Measurements from ENCODE around the gene SNX9. TPM values are rescaled to one million over a fixed set of nuclear protein-coding genes. Genes with fewer than 3 reads are reported as not detected.

Gene SNX9
- total RNA-seq (2014; rRNA removed; shearing (Covaris generic)) = 35.9 and 36.1 TPM in 2 replicates

DNA sequence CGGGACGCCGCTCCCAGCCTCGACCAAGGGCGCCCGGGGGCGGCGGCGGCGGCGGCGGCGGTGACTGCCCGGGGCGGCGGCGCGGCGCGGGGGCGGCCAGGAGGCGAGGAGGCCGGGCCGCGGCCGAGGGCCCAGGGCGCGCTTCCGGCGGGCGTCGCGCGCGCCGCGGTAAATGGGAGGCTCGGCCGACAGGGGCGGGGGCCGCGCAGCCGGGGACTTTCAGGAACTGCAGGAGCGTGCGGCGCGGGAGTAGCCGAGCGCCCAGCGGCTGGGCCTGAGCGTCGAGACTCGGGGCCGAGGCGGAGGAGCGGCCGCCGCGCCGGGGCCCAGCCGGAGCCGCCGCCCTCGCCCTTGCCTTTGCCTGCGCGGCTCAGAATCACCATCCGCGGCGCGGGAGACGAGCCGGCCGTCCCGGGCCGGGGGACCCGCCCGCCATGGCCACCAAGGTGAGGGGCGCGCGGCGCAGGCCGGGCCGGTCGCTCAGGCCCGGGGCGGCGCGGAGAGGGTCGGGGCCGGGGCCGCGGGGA is at the start of gene SNX9:
Gene SNX9, plus strand, starts transcription at position 246 of the 527 bp plus-strand sequence. Its CDS starts 189 bp downstream, at position 435.
- no peaks in the 10 kb centered on the region for H3K36me3 ChIP-seq (replicated peaks; ENCODE audit: control insufficient read depth, insufficient read depth, low read length)
- peak; percentile 89 for DNase-seq
- peak within 1 kb of the TSS; percentile 84 for H3K4me3 ChIP-seq (ENCODE audit: insufficient read depth, low read depth, low read length)
- no peaks in the 10 kb centered on the region for H3K27me3 ChIP-seq (ENCODE audit: control insufficient read depth, insufficient read depth, low read length)

GRCh38 chr6:157773248-157773773 is 49.7 kb upstream of the SNX9 start:
- Histone ChIP-seq H3K4me3 (ENCODE audit: insufficient read depth, low read depth, low read length) (no peak overlapping the region), H3K27me3 (ENCODE audit: control insufficient read depth, insufficient read depth, low read length) (no peaks in the 10 kb centered on the region), H3K36me3 (replicated peaks; ENCODE audit: control insufficient read depth, insufficient read depth, low read length) (no peaks in the 10 kb centered on the region)
- no peak for DNase-seq

DNA sequence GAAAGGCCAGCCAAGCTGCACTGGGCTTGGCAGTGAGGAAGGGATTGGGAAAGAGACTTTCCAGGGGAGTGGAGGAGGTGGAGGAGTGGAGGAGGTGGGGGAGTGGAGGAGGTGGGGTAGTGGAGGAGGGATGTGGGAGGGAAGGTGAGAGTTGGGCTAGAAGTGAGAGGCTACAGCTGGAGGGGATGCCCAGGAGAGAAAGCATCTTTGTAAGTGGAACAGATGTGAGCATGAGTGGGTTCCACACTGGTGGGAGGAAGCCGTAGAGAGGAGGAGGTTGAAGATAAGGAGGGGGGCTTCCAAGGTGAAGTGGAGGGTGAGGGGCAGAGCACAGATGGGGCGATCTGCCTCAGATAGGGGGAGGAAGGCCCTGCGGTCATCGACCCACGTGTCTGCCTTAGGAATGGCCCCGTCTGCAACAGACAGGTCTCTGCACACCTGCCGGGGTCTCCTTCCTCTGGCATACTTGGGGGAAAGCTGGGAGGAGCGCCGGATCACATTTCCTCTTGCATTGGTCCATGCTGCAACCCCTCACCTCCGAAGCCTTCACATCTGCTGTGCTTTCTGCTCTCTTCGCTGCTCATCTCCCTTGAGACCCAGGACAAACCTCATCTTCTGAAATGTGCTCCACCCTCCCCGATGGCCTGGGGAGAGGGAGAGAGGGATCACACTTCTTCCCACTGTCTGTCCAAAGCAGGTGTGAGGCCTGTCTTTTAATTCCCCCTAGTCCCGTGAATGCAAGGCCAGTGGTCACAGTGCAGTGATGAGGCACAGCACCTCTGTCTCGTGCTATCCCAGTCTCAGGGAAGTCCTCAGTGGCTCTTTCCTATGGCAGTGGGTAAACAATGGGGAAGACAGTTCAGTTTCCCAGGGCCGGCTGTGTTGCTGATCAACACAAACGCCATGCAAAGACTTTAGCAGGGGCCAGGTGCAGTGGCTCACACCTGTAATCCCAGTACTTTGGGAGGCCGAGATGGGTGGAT is 48.6 kb upstream of the SNX9 start:
- H3K36me3 ChIP-seq (replicated peaks; ENCODE audit: control insufficient read depth, insufficient read depth, low read length) = no peaks in the 10 kb centered on the region
- no peaks in the 10 kb centered on the region for H3K27me3 ChIP-seq (ENCODE audit: control insufficient read depth, insufficient read depth, low read length)
- DNase-seq = peak; percentile 80
- no peak overlapping the region for H3K4me3 ChIP-seq (ENCODE audit: insufficient read depth, low read depth, low read length)

DNA sequence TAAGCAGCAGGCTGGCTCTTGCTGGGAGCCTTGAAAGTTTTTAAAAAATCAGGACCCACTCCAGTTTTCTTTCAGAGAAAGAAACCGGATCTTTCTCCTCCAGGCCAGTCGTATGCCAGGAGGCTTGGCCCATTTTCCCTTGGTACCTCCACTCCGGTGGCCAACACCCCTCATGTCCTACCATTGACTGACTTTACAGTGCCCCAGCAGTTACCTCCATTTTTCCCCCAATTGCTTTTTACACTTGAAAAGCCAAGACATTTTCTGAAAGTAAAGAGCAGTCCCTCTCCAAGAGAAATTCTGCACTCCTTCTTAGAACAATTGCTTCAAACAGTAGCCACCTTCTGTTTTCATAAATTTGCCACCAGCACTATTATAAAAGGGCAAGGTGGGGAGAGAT is 47.7 kb upstream of the SNX9 start:
- DNase-seq = no peak
- Histone ChIP-seq H3K36me3 (replicated peaks; ENCODE audit: control insufficient read depth, insufficient read depth, low read length) (no peaks in the 10 kb centered on the region), H3K4me3 (ENCODE audit: insufficient read depth, low read depth, low read length) (no peak overlapping the region), H3K27me3 (ENCODE audit: control insufficient read depth, insufficient read depth, low read length) (no peaks in the 10 kb centered on the region)

DNA sequence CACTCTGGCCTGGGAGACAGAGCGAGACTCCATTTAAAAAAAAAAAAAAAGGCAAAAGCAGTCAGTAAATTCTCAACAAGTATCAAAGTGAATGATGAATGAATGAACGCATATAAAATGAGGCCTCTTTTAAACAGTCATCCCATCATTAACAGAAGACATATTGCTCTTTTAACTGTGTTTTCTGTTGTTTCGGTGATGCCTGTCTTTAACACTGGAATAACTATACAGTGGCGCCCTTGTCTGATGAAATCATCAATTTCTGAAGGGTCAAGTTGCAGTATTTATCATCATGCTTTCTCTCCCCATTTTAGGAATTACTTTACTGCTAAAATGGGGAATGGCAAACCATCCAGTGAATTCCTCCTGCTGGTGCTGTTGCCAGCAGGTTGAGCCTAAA is 45.7 kb upstream of the SNX9 start:
- DNase-seq = no peak
- H3K4me3 ChIP-seq (ENCODE audit: insufficient read depth, low read depth, low read length) = no peak overlapping the region
- H3K36me3 ChIP-seq (replicated peaks; ENCODE audit: control insufficient read depth, insufficient read depth, low read length) = no peaks in the 10 kb centered on the region
- H3K27me3 ChIP-seq (ENCODE audit: control insufficient read depth, insufficient read depth, low read length) = no peaks in the 10 kb centered on the region

GRCh38 chr6:157778719-157779118 is 44.3 kb upstream of the SNX9 start:
- no peak overlapping the region for H3K4me3 ChIP-seq (ENCODE audit: insufficient read depth, low read depth, low read length)
- DNase-seq = no peak
- no peaks in the 10 kb centered on the region for H3K36me3 ChIP-seq (replicated peaks; ENCODE audit: control insufficient read depth, insufficient read depth, low read length)
- no peaks in the 10 kb centered on the region for H3K27me3 ChIP-seq (ENCODE audit: control insufficient read depth, insufficient read depth, low read length)

GRCh38 chr6:157779705-157780604 is 43.1 kb upstream of the SNX9 start:
- H3K4me3 ChIP-seq (ENCODE audit: insufficient read depth, low read depth, low read length) = no peak overlapping the region
- H3K36me3 ChIP-seq (replicated peaks; ENCODE audit: control insufficient read depth, insufficient read depth, low read length) = no peaks in the 10 kb centered on the region
- no peak for DNase-seq
- no peaks in the 10 kb centered on the region for H3K27me3 ChIP-seq (ENCODE audit: control insufficient read depth, insufficient read depth, low read length)

DNA sequence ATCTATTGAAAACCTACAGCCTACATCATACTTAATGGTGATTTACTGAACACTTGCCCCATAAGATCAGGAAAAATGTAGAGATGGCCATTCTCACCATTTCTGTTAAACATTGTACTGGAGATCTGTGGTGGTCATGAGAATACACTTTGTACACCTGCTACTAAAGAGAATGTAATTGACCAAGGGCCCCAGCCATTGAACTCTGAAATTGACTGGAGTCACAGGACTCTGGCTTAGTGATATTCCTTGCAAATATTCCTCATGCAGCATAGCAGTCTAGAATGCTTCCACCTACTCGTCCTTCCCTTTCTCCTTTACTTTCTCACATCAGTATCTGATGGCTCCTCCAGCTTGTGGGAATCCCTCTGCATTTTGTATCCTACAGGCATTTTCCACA is 37.4 kb upstream of the SNX9 start:
- Histone ChIP-seq H3K4me3 (ENCODE audit: insufficient read depth, low read depth, low read length) (no peak overlapping the region), H3K36me3 (replicated peaks; ENCODE audit: control insufficient read depth, insufficient read depth, low read length) (no peaks in the 10 kb centered on the region), H3K27me3 (ENCODE audit: control insufficient read depth, insufficient read depth, low read length) (no peaks in the 10 kb centered on the region)
- DNase-seq = no peak

GRCh38 chr6:157786221-157786620 is 36.8 kb upstream of the SNX9 start:
- no peak for DNase-seq
- Histone ChIP-seq H3K27me3 (ENCODE audit: control insufficient read depth, insufficient read depth, low read length) (no peaks in the 10 kb centered on the region), H3K4me3 (ENCODE audit: insufficient read depth, low read depth, low read length) (no peak overlapping the region), H3K36me3 (replicated peaks; ENCODE audit: control insufficient read depth, insufficient read depth, low read length) (no peaks in the 10 kb centered on the region)

DNA sequence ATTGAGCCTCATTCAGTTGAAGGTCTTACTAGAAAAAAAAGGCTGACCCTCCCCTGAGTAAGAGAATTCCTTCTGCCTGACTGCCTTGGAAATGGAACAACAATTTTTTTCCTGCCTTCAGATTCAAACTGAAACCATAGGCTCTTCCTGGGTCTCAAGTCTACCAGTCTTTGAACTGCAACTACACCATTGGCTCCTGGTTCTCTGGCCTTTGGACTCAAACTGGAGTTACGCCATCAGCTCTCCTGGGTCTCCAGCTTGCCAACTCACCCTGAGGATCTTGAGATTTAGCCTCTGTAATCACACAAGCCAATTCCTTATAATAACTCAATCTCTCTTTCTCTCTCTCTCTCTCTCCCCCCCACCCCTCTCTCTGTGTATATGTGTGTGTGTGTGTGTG is 36.0 kb upstream of the SNX9 start:
- H3K36me3 ChIP-seq (replicated peaks; ENCODE audit: control insufficient read depth, insufficient read depth, low read length) = no peaks in the 10 kb centered on the region
- no peak for DNase-seq
- no peaks in the 10 kb centered on the region for H3K27me3 ChIP-seq (ENCODE audit: control insufficient read depth, insufficient read depth, low read length)
- no peak overlapping the region for H3K4me3 ChIP-seq (ENCODE audit: insufficient read depth, low read depth, low read length)

- Histone ChIP-seq H3K4me3 (ENCODE audit: insufficient read depth, low read depth, low read length) (no peak overlapping the region), H3K36me3 (replicated peaks; ENCODE audit: control insufficient read depth, insufficient read depth, low read length) (no peaks in the 10 kb centered on the region), H3K27me3 (ENCODE audit: control insufficient read depth, insufficient read depth, low read length) (no peaks in the 10 kb centered on the region)
- no peak for DNase-seq
These were observed 34.9 kb upstream of the SNX9 start for GRCh38 chr6:157788180-157788579.

DNA sequence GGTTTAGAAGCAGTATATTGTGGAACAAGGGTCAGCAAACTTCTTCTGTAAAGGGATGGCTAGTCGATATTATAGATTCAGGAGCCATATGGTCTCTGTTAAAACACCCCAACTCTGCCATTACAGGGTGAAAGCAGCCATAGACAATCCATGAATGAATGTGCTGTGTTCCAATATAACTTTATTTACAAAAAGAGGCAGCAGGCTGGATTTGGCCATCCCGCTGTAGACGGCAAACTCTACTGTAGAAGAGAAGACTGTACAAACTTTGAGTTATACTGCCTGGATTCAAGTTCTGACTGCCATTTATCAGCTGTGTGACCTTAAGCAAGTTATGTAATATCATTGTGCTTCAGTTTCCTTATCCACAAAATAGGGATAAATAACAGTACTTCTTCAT is 33.7 kb upstream of the SNX9 start:
- Histone ChIP-seq H3K4me3 (ENCODE audit: insufficient read depth, low read depth, low read length) (no peak overlapping the region), H3K27me3 (ENCODE audit: control insufficient read depth, insufficient read depth, low read length) (no peaks in the 10 kb centered on the region), H3K36me3 (replicated peaks; ENCODE audit: control insufficient read depth, insufficient read depth, low read length) (no peaks in the 10 kb centered on the region)
- DNase-seq = no peak

- H3K27me3 ChIP-seq (ENCODE audit: control insufficient read depth, insufficient read depth, low read length) = no peaks in the 10 kb centered on the region
- no peaks in the 10 kb centered on the region for H3K36me3 ChIP-seq (replicated peaks; ENCODE audit: control insufficient read depth, insufficient read depth, low read length)
- peak; percentile 81 for DNase-seq
- H3K4me3 ChIP-seq (ENCODE audit: insufficient read depth, low read depth, low read length) = no peak overlapping the region
These were observed 33.2 kb upstream of the SNX9 start for GRCh38 chr6:157789861-157790260.

DNA sequence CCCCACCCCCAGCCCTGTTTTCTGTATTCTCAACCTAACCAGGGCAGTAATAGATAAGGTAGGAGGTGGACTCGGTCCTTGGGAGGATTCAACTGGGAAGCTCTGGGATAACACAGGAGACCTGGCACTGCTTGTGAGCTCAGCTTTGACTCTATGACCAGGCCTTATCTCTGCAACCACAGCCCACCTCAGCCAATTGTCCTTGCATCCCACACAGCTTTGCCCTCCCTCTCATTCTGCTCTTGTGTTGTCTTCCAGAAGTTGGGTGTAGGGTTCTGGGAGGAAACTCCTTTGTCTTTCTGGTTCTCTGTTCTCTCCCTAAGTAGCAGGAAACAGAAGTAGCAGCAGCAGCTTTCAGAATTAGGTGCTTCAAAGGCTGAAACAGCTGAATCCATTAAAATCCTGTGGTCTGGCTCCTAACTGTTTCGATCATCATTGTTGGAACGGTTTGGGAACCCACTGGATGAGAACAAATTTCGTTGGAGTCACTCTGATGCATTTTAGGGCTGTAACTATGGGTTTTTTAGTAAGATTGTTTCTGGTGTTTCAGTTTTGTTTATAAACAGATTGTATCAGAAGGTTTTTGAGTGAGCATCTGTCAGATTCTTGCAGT is 32.4 kb upstream of the SNX9 start:
- no peak for DNase-seq
- Histone ChIP-seq H3K36me3 (replicated peaks; ENCODE audit: control insufficient read depth, insufficient read depth, low read length) (no peaks in the 10 kb centered on the region), H3K4me3 (ENCODE audit: insufficient read depth, low read depth, low read length) (no peak overlapping the region), H3K27me3 (ENCODE audit: control insufficient read depth, insufficient read depth, low read length) (no peaks in the 10 kb centered on the region)
